GM19328 (cell line): Measurements from ENCODE around the gene MCOLN1.
A peak's percentile ranks its signal among the peaks of the same experiment; 100 is the strongest.
"Not testable (repeated sequence)": the region's sequence is repeated elsewhere in the genome, so short reads cannot be mapped to it uniquely, and the experiment has no call there.

Experiments used
- ATAC-seq: cut with Tn5 transposase; IDR thresholded peaks from one replicate; pipeline ENCODE4 v1.9.1; 2021; ENCODE audit warnings: mild to moderate bottlenecking, moderate library complexity; ENCODE audit not compliant: unreplicated experiment

The MCOLN1 gene

DNA sequence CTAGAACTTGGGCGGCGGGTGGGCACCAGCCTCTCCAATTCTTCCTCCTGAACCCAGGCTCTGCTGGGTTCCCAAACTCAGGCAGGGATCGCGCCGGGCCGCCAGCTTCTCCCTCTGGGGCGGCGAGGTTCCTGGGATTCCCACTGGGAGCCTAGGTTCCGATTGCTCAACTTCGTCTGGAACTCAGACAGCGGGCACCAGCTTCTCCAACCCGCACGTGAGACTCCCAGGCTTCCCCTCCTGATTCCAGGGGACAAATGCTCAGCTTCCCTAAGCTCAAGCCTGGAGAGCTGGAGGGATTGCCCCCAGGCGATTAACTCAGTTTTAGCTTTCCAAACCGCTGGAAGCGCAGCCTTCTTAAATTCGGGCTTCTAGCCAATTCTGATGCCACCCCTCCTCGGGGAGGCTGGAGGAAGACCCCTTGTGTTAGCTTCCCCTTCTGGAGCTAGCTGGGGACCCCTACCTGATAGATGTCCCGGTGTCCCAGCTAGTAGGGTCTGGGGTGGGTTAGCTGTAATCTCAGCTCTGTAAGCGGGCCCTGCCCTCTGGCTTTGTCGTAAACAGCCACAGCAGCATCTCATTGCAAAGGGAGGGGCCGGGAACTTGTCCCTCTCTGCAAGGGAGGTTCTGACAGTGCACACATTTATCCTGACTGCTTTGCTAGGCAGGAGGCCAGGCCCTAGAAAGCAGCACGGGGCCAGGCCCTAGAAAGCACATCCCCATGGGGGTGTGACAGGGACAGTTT, 671 bp downstream of the MCOLN1 start:
- ATAC-seq = no peak

- ATAC-seq = no peak
These were observed 2.1 kb downstream of the MCOLN1 start for GRCh38 chr19:7524523-7524922.

- no peak for ATAC-seq
These were observed 2.7 kb downstream of the MCOLN1 start for GRCh38 chr19:7524992-7525739.

- no peak for ATAC-seq
These were observed 3.9 kb downstream of the MCOLN1 start for GRCh38 chr19:7526059-7526929.

DNA sequence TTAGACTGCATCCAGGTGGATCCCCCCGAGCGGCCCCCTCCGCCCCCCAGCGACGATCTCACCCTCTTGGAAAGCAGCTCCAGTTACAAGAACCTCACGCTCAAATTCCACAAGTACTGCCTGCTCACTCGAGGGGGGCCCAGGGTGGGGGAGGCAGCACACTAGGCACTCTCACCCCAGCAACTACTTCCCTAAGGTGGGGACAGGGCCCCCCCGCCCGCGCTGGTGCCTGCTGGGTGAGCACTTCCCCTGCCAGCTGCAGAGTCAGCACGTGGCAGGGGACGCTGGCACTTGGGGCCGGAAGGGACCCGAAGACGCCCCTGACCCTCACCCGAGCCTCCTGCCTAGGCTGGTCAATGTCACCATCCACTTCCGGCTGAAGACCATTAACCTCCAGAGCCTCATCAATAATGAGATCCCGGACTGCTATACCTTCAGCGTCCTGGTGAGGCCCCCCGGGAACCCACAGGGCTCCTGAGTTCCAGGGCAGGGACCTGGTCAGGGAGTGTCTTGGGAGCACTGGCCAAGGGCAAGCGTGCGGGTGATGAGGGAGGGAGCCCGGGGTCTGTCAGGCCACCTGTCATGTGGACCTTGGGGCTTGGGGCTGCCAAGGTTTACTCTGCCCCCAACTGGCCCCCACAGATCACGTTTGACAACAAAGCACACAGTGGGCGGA, 5.2 kb downstream of the MCOLN1 start:
- no peak for ATAC-seq

DNA sequence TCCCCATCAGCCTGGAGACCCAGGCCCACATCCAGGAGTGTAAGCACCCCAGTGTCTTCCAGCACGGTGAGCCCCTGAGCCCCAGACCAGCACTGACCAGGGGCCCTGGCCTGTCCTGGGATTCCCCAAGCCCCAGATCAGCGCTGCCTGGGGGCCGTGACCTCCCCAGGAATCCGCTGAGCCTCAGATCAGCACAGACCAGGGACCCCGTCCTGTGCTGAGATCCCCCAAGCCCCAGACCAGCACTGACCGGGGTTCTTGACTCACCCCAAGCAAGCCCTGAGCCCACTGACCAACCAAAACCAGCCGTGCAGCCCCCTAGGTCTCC, 5.7 kb downstream of the MCOLN1 start:
- ATAC-seq = no peak

- ATAC-seq = no peak
These were observed 6.3 kb downstream of the MCOLN1 start for GRCh38 chr19:7528522-7529245.

- ATAC-seq = no peak
These were observed 6.8 kb downstream of the MCOLN1 start for GRCh38 chr19:7529246-7529600.

GRCh38 chr19:7529610-7530490, 7.4 kb downstream of the MCOLN1 start:
- no peak for ATAC-seq

DNA sequence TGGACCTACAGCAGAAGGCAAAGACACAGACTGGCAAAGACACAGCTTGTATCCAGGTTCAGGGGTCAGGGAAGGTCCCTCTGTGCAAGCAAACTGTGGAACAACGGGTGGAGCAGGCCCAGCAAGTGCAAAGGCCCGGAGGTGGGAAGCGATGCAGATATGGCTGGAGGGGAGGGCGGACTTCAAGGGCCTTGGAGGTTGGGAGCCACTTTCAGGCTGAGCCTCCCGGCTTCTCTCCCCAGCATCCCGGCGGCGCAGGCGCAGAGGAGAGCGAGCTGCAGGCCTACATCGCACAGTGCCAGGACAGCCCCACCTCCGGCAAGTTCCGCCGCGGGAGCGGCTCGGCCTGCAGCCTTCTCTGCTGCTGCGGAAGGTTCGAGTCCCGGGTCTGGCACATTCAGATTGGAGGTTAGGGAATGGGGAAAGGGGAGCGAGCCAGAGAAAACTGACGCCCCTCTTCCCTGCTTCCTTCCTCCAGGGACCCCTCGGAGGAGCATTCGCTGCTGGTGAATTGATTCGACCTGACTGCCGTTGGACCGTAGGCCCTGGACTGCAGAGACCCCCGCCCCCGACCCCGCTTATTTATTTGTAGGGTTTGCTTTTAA, 11.0 kb downstream of the MCOLN1 start:
- ATAC-seq = no peak

DNA sequence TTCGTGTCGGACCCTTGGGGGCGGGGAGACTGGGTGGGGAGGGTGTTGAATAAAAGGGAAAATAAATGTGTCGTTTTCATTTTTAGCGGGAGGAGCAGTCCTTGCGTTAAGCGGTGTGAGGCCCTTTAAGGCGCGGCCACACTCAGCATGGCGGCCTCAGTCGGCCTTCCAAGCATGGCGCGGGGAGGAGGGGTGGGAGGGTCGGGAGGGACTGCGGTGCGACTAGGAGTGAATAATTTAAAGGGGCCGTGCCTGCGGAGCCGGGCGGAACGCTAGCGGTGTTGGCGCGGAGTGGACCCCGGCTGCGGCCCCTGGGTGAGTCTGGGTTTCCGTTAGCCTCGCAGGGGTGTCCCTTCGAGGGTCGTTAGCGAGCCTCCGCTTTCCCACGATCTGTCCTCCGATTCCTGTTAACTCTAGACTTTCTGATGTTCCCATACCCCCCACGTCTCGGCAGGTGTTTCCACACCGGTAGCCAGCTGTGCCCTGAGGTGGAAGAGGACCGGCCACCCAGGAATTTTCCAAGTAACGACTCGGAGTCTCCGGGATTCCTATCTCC, 11.6 kb downstream of the MCOLN1 start:
- ATAC-seq = no peak

GRCh38 chr19:7534531-7535046, 12.2 kb downstream of the MCOLN1 start:
- no peak for ATAC-seq

DNA sequence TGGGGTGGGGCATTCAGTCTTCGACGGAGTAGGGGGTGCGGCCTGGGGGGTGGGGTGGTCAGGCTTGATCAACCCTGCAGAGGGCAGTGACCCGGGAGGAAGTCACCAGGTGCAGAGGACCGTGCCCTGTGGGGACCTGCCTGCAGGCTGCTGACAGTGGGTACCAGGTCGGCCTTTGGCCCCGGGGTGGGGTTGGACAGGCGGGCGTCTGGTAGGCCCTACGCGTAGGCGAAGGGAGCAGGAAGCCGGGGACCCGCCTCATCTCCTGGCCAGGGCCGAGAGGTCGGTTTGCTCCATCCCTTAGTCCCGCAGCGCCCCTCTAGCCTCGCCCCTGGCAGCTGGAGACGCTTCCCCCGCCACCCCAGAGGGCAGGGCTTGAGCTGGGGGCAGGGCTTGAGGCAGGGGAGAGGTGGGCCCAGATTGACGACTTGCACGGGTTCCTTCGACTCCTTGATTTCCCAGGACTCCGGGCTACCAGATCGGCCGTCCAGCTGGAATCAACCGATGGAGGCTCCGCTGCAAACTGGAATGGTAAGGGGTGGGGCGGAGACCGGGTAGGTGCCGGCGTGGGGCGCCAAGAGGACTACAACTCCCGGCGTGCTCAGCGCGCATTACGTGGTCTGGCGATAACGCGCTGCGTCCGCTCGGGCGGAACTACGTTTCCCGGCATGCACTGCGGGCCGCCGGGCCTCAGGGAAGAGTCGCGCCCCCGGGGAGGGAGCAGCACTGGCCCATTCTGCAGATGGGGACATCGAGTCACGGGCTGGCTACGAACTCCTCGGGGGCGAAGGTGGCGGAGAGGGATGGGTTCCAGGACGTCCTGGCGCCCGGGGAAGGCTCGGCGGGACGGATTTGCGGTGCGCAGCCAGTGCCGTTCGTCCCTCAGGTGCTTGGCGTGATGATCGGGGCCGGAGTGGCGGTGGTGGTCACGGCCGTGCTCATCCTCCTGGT, 12.9 kb downstream of the MCOLN1 start, which contains the start of gene PNPLA6:
Gene PNPLA6 (plus strand): TSS at position 671 of the 951 bp plus-strand sequence. CDS start 72 bp downstream, at position 743.
- ATAC-seq = peak; percentile 57

DNA sequence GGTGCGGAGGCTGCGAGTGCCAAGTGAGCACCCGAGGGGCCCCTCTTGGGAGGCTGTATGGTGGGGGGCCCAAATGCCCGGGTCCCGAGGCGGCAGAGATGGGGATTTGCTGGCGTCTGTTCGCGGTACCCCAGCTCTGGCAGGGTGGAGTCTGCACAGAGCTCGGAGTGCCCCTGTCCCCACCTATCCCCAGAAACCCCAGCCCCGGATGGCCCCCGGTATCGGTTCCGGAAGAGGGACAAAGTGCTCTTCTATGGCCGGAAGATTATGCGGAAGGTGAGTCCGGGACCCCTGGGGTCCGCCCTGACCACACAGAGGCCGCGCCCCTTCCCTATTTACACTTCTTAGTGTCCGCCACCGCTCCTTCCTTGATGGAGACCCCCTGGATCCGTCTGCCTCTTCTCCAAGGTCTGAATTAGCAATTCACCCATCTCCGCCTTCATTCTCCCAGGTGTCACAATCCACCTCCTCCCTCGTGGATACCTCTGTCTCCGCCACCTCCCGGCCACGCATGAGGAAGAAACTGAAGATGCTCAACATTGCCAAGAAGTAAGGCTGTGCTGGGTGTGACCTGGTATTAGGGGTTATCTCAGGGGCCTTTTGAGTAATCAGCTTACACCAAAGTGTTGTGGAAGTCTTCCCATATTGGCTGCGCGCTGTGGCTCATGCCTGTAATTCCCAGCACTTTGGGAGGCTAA, 13.7 kb downstream of the MCOLN1 start:
- ATAC-seq = no peak

GRCh38 chr19:7538990-7539389, 16.6 kb downstream of the MCOLN1 start:
- ATAC-seq = not testable (repeated sequence)

- no peak for ATAC-seq
These were observed 17.5 kb downstream of the MCOLN1 start for GRCh38 chr19:7539827-7540425.
